ENCODE results near the gene C4orf36. TPM values are rescaled to one million over a fixed set of nuclear protein-coding genes. Genes with fewer than 3 reads are reported as not detected.

Gene C4orf36
- polyA plus RNA-seq, 1 donor: 0.60 TPM

DNA sequence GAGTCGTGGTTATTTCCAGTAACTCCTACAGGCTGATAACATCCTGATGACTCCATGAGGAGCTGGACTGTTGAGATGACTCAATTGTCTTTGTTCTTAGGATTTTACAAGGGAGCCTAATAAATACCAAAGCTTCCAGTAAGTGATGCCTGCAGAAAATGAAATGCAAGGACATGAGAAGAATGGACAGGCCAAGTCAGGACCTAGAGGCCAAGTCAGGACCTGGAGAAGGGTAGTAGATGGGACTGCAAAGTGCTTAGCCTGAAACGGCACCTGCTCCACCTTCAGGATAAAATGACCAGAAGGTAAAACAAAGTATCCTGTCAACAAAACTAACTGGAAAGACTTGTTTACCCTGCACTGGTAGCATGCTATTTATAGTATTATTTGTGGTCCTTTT is 36.6 kb downstream of the C4orf36 start:
- Histone ChIP-seq H3K36me3 (ENCODE audit: control insufficient read depth, insufficient read depth, low read length) (no peaks in the 10 kb centered on the region), H3K27ac (ENCODE audit: low read length) (no peak overlapping the region), H3K27me3 (ENCODE audit: control insufficient read depth, insufficient read depth, low read length) (no peaks in the 10 kb centered on the region), H3K4me1 (ENCODE audit: control insufficient read depth, insufficient read depth, low read length) (peaks cover 3% of the 10 kb centered on the region), H3K9me3 (ENCODE audit: control insufficient read depth, low read depth, low read length) (no peaks in the 10 kb centered on the region), H3K4me3 (ENCODE audit: low read length) (no peak overlapping the region)
- WGBS (ENCODE audit: insufficient coverage, low lambda C conversion rate): 67% methylated on average over 1 of the region's 2 CpGs
- peak in 1 of 2 donors; percentile 4 for DNase-seq

DNA sequence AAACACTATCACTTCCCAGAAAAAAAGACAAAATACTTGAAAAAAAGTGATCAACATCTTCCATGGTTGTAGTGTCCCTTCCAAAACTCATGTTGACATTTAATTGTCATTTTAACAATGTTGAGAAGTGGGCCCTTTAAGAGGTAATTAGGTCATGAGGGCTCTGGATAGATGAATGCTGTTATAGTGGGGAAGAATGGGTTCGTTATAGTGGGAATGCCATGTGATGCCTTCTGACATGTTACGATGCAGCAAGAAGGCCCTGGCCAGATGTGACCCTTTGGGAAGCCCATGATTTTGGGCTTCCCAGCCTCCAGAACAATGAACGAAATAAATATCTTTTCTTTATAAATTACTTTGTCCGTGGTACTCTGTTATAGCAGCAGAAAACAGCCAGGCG is 39.0 kb downstream of the C4orf36 start:
- Histone ChIP-seq H3K4me1 (ENCODE audit: control insufficient read depth, insufficient read depth, low read length) (no peaks in the 10 kb centered on the region), H3K27me3 (ENCODE audit: control insufficient read depth, insufficient read depth, low read length) (no peaks in the 10 kb centered on the region), H3K27ac (ENCODE audit: low read length) (no peak overlapping the region), H3K36me3 (ENCODE audit: control insufficient read depth, insufficient read depth, low read length) (no peaks in the 10 kb centered on the region), H3K9me3 (ENCODE audit: control insufficient read depth, low read depth, low read length) (no peaks in the 10 kb centered on the region), H3K4me3 (ENCODE audit: low read length) (no peak overlapping the region)
- no peak for DNase-seq
- WGBS (ENCODE audit: insufficient coverage, low lambda C conversion rate): no CpG with 5 or more reads among the region's 5 CpGs

DNA sequence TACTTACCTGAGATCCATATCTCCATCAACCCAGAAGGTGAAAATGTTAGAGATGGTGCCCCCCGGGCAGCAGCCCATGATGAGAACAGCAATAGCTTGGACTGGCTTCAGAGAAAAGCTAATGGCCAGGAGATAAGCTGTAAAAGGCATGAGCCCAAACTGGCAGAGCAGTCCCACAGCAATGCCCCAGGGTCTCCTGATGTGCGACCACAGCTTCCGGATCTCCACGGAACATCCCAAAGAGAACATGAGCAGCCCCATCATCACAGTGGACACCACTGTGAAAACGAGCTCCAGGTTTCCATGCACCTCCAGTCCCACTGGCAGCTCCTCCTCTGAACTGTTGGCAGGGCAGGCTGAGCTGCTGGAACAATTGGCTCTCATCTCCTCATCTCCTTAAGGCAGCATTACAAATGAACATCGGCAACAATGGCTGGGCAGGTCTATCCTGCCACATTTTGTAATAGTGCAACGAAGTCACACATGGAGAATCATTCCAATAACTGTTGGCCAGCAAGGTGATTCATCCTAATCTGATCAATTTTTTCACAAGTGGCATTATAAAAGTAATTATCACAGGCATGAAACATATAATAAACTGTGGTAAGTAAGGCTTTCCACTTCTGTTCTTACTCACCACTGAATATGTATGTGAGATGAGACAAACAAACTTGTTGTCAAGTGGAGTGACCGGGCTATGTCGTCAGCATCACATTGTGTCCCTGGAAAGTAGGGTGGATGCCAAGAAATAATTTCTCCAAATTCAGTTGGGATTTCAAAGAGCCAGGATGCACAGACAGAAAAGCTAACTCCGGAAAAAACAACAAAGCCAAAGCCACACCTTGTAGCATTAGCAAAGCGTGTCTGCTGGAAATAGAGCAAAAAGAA is 43.2 kb downstream of the C4orf36 start, which contains the start of gene SLC10A6:
Gene SLC10A6 (minus strand): TSS at position 653 of the 888 bp plus-strand sequence. CDS start 269 bp downstream, at position 384.
- DNase-seq: no peak
- H3K27me3 ChIP-seq (ENCODE audit: control insufficient read depth, insufficient read depth, low read length): no peaks in the 10 kb centered on the region
- WGBS (ENCODE audit: insufficient coverage, low lambda C conversion rate): 92% methylated on average over 2 of the region's 11 CpGs
- no peaks in the 10 kb centered on the region for H3K4me1 ChIP-seq (ENCODE audit: control insufficient read depth, insufficient read depth, low read length)
- no peak within 1 kb of the TSS for H3K27ac ChIP-seq (ENCODE audit: low read length)
- H3K4me3 ChIP-seq (ENCODE audit: low read length): no peak within 1 kb of the TSS
- no peaks in the 10 kb centered on the region for H3K9me3 ChIP-seq (ENCODE audit: control insufficient read depth, low read depth, low read length)
- H3K36me3 ChIP-seq (ENCODE audit: control insufficient read depth, insufficient read depth, low read length): no peaks in the 10 kb centered on the region

DNA sequence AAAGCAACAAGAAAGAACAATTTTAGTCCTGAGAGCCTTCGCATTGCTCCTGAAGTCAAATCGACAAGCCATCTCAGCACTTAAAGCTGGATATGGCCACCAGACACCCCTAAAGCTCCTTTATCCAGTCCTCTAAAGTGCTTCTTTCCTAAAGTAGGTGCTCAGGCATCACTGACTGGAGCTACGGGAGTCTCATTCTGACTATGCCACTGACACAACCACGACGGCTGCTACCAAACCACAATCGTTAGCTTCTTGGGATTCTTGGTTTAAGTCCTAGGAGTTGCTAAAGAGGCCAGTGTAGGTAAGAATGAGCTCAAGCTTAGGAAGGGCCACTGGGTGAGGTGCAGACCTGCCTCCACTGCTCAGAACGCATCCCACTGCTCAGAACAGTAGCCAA is 44.1 kb downstream of the C4orf36 start:
- H3K4me1 ChIP-seq (ENCODE audit: control insufficient read depth, insufficient read depth, low read length): no peaks in the 10 kb centered on the region
- H3K27me3 ChIP-seq (ENCODE audit: control insufficient read depth, insufficient read depth, low read length): no peaks in the 10 kb centered on the region
- no CpG with 5 or more reads among the region's 7 CpGs for WGBS (ENCODE audit: insufficient coverage, low lambda C conversion rate)
- H3K4me3 ChIP-seq (ENCODE audit: low read length): no peak overlapping the region
- no peaks in the 10 kb centered on the region for H3K36me3 ChIP-seq (ENCODE audit: control insufficient read depth, insufficient read depth, low read length)
- H3K27ac ChIP-seq (ENCODE audit: low read length): no peak overlapping the region
- DNase-seq: no peak
- H3K9me3 ChIP-seq (ENCODE audit: control insufficient read depth, low read depth, low read length): no peaks in the 10 kb centered on the region

DNA sequence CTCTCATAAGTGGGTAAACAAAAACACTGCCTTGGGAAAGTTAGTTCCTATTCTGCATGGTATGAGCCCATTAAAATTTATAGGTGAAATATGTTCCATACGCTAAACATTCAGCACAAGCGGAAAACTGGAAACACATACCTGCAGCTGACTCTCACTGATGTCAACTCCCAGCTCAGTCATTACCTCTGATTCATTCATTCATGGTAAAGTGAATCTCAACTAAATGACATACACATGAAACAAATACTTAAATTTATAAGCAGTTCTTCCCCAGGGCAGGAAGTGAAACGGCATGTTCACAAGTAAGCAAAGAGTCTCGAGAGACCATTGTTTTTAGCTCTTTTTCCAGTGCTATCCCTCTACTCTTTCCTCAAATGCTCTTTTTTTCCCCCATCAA is 44.7 kb downstream of the C4orf36 start:
- Histone ChIP-seq H3K9me3 (ENCODE audit: control insufficient read depth, low read depth, low read length) (no peaks in the 10 kb centered on the region), H3K4me3 (ENCODE audit: low read length) (no peak overlapping the region), H3K27ac (ENCODE audit: low read length) (no peak overlapping the region), H3K4me1 (ENCODE audit: control insufficient read depth, insufficient read depth, low read length) (no peaks in the 10 kb centered on the region), H3K27me3 (ENCODE audit: control insufficient read depth, insufficient read depth, low read length) (no peaks in the 10 kb centered on the region), H3K36me3 (ENCODE audit: control insufficient read depth, insufficient read depth, low read length) (no peaks in the 10 kb centered on the region)
- DNase-seq: no peak
- WGBS (ENCODE audit: insufficient coverage, low lambda C conversion rate): 88% methylated on average over 2 of the region's 4 CpGs

DNA sequence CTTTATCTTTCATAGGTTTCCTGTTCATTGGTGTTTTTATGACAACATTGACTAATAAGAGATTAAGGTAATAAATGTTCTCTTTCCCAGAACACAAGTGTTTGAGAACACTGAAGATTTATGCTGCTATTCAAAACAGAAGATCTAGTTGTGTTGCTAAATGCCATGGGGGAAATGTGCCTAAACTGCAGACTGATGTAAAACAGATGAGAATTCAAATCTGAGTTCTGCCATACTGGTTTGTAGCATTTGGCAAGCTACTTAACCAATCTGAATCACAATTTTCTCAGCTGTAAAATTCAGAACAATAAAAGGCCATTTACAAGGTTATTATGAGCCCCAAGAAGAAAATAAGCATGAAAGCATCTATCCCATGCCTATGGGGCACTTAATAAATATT is 45.3 kb downstream of the C4orf36 start:
- H3K4me1 ChIP-seq (ENCODE audit: control insufficient read depth, insufficient read depth, low read length): no peaks in the 10 kb centered on the region
- H3K27me3 ChIP-seq (ENCODE audit: control insufficient read depth, insufficient read depth, low read length): no peaks in the 10 kb centered on the region
- DNase-seq: no peak
- no peaks in the 10 kb centered on the region for H3K36me3 ChIP-seq (ENCODE audit: control insufficient read depth, insufficient read depth, low read length)
- H3K27ac ChIP-seq (ENCODE audit: low read length): no peak overlapping the region
- no peak overlapping the region for H3K4me3 ChIP-seq (ENCODE audit: low read length)
- H3K9me3 ChIP-seq (ENCODE audit: control insufficient read depth, low read depth, low read length): no peaks in the 10 kb centered on the region

DNA sequence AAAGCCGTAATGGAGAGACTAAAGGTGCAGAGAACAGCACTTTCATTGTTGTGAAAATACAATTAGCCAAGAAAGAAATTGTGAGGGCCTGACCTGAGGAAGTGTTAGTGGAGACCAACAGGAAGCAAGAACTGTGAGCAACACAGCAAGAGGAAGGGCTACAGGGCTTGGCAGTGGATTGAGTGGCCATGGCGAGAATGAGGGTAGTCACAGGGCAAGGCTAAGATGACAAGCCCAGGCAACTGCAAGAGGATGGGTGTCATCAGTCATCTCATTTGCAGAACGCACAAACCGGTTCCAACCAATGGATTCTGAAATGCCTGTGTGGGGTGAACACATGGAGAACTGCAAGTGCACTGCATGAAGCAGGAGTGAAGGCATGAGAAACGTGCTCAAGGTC is 46.6 kb downstream of the C4orf36 start:
- DNase-seq: no peak
- H3K27me3 ChIP-seq (ENCODE audit: control insufficient read depth, insufficient read depth, low read length): no peaks in the 10 kb centered on the region
- H3K36me3 ChIP-seq (ENCODE audit: control insufficient read depth, insufficient read depth, low read length): no peaks in the 10 kb centered on the region
- no peak overlapping the region for H3K4me3 ChIP-seq (ENCODE audit: low read length)
- no peaks in the 10 kb centered on the region for H3K9me3 ChIP-seq (ENCODE audit: control insufficient read depth, low read depth, low read length)
- H3K4me1 ChIP-seq (ENCODE audit: control insufficient read depth, insufficient read depth, low read length): no peaks in the 10 kb centered on the region
- no peak overlapping the region for H3K27ac ChIP-seq (ENCODE audit: low read length)
- 67% methylated on average over 1 of the region's 5 CpGs for WGBS (ENCODE audit: insufficient coverage, low lambda C conversion rate)

DNA sequence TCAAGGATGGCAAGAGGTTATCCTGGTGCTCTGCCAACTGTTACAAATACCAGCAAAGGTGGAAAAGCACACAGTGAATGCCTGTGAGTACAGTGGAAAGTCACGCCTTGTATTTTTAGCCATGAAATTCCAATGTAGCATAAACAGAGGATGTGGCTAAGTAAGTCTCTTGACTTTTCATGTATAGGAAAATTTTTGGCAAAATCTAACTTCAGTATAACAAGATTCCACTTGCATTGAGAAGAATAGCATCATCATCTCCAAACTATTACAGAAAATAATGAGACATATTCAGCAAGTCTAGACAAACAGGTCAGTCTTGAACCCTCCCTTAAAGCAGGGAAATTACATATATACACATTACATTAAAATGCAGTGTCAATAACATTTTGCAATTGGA is 50.9 kb downstream of the C4orf36 start:
- Histone ChIP-seq H3K9me3 (ENCODE audit: control insufficient read depth, low read depth, low read length) (no peaks in the 10 kb centered on the region), H3K4me3 (ENCODE audit: low read length) (no peak overlapping the region), H3K27me3 (ENCODE audit: control insufficient read depth, insufficient read depth, low read length) (no peaks in the 10 kb centered on the region), H3K4me1 (ENCODE audit: control insufficient read depth, insufficient read depth, low read length) (no peaks in the 10 kb centered on the region), H3K36me3 (ENCODE audit: control insufficient read depth, insufficient read depth, low read length) (no peaks in the 10 kb centered on the region), H3K27ac (ENCODE audit: low read length) (no peak overlapping the region)
- no peak for DNase-seq
- WGBS (ENCODE audit: insufficient coverage, low lambda C conversion rate): no CpG with 5 or more reads among the region's 1 CpG

DNA sequence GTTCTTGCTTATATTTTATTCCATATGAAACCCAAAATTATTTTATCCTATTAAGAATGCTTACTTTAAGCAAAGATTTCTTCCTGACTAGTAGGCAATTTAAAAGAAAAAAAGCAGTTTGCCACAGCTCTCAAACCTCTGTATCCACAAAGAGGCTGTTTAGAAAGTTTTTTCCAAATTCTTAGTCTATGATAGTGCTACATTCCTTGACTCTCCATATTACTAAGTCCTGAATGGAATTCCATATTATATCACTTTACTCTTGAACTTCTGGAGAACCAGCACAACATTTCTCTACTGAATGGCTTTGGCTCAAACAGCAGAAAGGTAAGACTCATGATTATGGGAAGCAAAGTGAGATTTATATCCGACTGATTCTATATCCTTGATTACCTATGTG is 51.4 kb downstream of the C4orf36 start:
- WGBS (ENCODE audit: insufficient coverage, low lambda C conversion rate): 100% methylated on average over 1 of the region's 1 CpG
- Histone ChIP-seq H3K27me3 (ENCODE audit: control insufficient read depth, insufficient read depth, low read length) (no peaks in the 10 kb centered on the region), H3K4me1 (ENCODE audit: control insufficient read depth, insufficient read depth, low read length) (no peaks in the 10 kb centered on the region), H3K36me3 (ENCODE audit: control insufficient read depth, insufficient read depth, low read length) (no peaks in the 10 kb centered on the region), H3K27ac (ENCODE audit: low read length) (no peak overlapping the region), H3K9me3 (ENCODE audit: control insufficient read depth, low read depth, low read length) (no peaks in the 10 kb centered on the region), H3K4me3 (ENCODE audit: low read length) (no peak overlapping the region)
- DNase-seq: no peak

DNA sequence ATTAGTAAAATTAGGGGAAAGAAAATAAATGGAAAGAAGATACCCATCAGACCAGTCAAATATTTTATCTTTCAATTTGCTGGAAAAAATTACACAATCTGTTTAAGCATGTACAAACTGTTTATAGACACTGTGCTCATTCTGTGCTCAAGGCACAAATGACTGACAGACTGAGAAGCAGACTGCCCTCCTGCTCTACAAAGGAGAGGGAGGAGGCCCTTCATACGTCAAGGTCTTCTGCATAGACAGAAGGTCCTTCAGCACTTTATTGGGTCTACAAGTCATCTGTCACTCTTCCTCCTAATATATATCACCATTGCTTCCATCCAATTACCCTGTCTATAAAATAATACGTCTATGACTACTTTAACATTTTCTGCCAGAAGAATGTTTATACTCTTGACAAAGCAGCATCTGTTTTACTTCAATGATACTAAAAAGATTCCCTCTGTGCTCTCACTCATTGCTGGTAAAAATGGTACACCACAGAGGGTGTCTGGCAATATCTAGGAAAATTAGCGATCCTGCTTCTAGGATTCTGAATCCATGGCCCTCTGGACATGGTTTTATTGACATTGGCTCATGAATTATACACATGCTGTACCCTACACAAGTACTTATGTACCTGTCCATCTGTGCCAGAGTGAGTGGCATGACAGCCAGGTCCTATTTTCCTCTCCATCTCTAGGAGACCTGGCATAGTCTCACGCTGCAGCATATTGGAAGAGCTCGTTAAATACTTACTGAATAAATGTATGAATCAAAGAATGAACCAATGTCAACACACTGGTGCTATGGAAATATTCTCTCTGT is 54.3 kb downstream of the C4orf36 start:
- no peak for DNase-seq
- no peaks in the 10 kb centered on the region for H3K36me3 ChIP-seq (ENCODE audit: control insufficient read depth, insufficient read depth, low read length)
- H3K4me1 ChIP-seq (ENCODE audit: control insufficient read depth, insufficient read depth, low read length): no peaks in the 10 kb centered on the region
- H3K27ac ChIP-seq (ENCODE audit: low read length): no peak overlapping the region
- 60% methylated on average over 1 of the region's 5 CpGs for WGBS (ENCODE audit: insufficient coverage, low lambda C conversion rate)
- no peak overlapping the region for H3K4me3 ChIP-seq (ENCODE audit: low read length)
- H3K27me3 ChIP-seq (ENCODE audit: control insufficient read depth, insufficient read depth, low read length): no peaks in the 10 kb centered on the region
- no peaks in the 10 kb centered on the region for H3K9me3 ChIP-seq (ENCODE audit: control insufficient read depth, low read depth, low read length)
